A204.1 (cell line): ENCODE measurements around the gene NACA2.
A peak's percentile ranks its signal among the peaks of the same experiment; 100 is the strongest.
"Not testable (repeated sequence)": the region's sequence is repeated elsewhere in the genome, so short reads cannot be mapped to it uniquely, and the experiment has no call there.

Experiments used
- FAIRE-seq: peaks from 2 replicates; lab custom pipeline; 2012; peaks lifted over from hg19 to GRCh38; lab: Jason Lieb, UNC

NACA2 gene

GRCh38 chr17:61591018-61591417, at the start of gene NACA2:
Gene NACA2 (minus strand): TSS chr17:61591219. CDS start chr17:61591180, 39 bp downstream.
- FAIRE-seq = no peak

- FAIRE-seq = no peak
Observed at GRCh38 chr17:61639818-61640217, 48.8 kb upstream of the NACA2 start.

- FAIRE-seq = no peak
Observed at GRCh38 chr17:61638087-61638486, 47.1 kb upstream of the NACA2 start.

DNA sequence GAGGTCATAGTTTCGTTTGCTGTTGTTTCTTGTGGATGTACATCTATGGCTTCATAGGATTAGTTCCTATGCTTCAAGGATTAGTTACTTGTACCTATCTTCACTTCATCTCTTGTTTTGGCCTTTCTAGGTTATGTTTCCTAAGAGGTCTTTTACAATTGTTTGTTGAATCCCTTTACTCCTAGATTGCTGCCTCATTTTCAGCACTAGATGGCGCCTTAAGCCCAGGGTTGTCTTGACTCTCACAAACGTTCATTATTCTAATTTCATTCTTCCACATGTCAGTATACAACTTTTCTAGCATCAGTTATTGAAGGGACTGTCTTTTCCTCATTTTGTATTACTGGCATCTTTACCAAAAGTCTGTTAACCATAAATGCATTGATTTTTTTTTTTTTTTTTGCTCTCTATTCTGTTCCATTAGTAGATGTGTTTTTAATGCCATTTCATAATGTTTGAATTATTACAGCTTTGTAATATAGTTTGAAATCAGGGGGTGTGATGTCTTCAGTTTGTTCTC, 45.0 kb upstream of the NACA2 start:
- peak; percentile 91 for FAIRE-seq

DNA sequence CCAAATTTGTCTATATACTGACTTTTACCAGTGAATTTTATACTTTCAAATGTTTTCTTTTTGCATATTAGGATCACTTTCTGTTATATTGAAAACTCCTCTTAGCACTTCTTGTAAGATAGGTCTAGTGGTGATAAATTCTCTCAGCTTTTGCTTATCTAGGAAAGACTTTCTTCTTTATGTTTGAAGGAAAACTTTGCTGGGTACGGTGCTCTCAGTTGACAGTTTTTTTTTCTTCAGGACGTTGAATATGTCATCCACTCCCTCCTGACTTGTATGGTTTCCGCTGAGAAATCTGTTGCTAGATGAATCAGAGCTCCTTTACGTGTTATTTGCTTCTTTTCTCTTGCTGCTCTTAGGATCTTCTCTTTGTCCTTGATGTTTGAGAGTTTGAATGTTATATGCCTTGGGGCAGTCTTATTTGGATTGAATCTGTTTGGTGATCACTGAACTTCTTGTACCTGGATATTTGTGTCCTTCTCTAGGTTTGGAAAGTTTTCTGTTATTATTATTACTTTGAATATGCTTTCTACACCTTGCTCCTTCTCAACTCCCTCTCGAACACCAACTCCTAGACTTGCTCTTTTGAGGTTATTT, 44.0 kb upstream of the NACA2 start:
- no peak for FAIRE-seq

DNA sequence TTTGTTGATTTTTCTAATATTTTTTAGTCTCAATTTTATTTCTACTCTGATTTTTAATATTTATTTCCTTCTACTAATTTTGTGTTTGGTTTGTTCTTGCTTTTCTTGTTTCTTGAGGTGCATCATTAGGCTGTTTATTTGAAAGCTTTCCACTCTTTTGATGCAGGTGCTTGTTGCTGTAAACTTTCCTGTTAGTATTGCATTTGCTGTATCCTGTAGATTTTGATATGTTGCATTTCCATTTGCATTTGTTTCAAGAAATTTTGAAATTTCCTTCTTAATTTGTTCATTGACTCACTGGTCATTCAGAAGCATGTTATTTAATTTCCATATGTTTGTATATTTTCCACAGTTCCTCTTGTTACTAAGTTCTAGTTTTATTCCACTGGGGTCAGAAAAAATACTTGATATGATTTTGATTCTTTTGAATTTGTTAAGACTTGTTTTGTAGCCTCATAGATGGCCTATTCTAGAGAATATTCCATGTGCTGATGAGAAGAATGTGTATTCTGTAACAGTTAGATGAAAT, 43.1 kb upstream of the NACA2 start:
- peak; percentile 16 for FAIRE-seq

GRCh38 chr17:61632826-61633225, 41.8 kb upstream of the NACA2 start:
- FAIRE-seq = no peak

- FAIRE-seq = no peak
Observed at GRCh38 chr17:61631800-61632199, 40.8 kb upstream of the NACA2 start.

GRCh38 chr17:61628158-61628557, 37.1 kb upstream of the NACA2 start:
- not testable (repeated sequence) for FAIRE-seq

GRCh38 chr17:61627658-61628057, 36.6 kb upstream of the NACA2 start:
- FAIRE-seq = no peak

DNA sequence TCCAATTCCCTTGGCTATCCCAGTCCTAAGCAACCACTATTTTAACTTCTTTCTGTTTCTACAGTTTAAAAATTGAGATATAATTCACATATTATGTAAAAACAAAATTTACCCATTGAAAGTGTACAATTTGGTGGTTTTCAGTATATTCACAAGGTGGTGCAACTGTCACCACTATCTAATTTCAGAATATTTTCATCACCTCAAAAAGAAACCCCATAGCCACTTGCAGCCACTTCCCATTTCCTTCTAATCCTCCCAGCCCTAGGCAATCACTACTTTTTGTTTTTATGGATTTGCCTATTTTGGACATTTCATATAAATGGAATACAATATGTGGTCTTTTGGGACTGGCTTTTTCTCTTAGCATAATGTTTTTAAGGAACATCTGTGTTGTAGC, 36.1 kb upstream of the NACA2 start:
- no peak for FAIRE-seq

- no peak for FAIRE-seq
Observed at GRCh38 chr17:61625564-61625963, 34.5 kb upstream of the NACA2 start.

DNA sequence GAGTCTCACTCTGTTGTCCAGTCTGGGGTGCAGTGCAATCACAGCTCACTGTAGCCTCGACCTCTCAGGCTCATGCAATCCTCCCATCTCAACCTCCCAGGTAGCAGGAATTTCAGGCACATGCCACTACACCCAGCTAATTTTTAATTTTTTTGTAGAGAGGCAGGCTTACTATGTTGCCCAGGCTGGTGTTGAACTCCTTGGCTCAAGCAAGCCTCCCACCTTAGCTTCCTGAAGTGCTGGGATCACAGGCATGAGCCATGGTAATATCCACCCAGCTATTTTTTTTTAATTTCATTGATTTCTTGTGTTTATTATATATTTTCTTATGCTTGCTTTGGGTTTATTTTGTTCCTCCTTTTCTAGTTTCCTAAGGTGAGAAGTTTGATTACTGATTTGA, 33.9 kb upstream of the NACA2 start:
- FAIRE-seq = no peak

DNA sequence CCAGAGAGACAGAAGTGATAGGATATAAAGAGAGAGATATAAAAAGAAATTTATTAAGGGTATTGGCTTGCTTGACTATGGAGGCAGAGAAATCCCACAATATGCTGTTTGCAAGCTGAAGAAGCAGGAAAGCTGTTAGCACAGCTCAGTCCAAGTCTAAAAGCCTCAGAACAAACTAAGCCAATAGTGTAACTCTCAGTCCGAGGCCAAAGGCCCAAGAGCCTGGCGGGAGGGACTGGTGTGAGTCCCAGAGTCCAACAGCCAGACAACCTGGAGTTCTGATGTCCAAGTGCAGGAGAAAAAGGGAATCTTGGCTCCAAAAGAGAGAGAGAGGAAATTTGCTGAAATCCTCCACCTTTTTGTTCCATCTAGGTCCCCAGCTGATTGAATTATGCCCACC, 30.3 kb upstream of the NACA2 start:
- FAIRE-seq = no peak

GRCh38 chr17:61619953-61620352, 28.9 kb upstream of the NACA2 start:
- FAIRE-seq = no peak

DNA sequence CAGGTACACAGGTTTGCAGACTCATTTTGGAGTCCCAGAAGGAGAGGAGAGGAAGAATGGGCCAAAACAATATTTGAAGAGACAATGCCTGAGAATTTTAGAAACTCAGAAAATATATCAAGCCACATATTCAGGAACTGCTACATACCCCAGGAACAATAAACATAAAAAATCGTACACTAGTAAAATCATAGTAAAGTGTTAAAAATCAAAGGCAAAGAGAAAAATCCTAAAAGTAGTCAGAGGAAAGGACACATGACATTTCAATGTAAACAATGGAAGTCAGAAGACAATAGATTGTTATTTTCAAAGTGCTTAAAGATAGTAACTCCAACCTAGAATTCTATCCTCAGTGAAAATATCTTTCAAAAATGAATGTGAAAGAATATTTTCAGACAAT, 28.5 kb upstream of the NACA2 start:
- FAIRE-seq = no peak

DNA sequence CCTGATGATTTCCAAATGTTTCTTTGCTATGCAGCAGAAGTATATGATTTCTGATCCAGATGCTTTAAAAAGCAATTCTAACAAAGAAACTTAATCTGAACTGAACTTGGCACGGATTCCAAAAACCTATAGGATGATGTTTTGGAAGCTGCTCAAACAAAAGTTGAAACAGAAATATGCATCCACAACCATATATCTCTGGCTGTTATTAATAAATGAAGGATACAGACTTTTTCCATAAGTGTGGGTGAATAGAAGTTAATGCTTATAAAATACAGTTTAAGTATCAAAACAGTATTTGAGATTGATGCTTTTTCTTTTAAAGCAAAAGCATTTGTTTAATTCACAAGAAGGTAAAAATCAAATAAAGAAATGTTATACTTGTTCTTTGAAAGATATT, 27.9 kb upstream of the NACA2 start:
- FAIRE-seq = no peak

- no peak for FAIRE-seq
Observed at GRCh38 chr17:61617330-61617729, 26.3 kb upstream of the NACA2 start.

- no peak for FAIRE-seq
Observed at GRCh38 chr17:61616783-61617182, 25.8 kb upstream of the NACA2 start.

GRCh38 chr17:61614219-61614618, 23.2 kb upstream of the NACA2 start:
- FAIRE-seq = peak; percentile 78

- peak; percentile 11 for FAIRE-seq
Observed at GRCh38 chr17:61611323-61611722, 20.3 kb upstream of the NACA2 start.

DNA sequence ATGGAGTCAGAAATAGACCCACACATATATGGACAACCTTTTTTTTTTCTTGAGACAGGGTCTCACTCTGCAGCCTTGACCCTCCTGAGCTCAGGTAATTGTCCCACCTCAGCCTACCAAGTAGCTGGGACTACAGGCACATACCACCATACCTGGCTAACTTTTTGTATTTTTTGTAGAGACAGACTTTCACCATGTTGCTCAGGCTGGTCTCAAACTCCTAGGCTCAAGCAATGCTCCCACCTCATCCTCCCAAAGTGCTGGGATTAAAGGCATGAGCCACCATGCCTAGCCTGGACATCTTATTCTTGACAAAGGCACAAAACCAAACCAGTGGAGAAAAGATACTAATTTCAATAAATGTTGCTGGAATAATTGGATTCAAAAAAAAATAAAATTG, 14.7 kb upstream of the NACA2 start:
- no peak for FAIRE-seq

GRCh38 chr17:61601297-61601696, 10.3 kb upstream of the NACA2 start:
- FAIRE-seq = no peak

GRCh38 chr17:61600621-61601020, 9.6 kb upstream of the NACA2 start:
- FAIRE-seq = no peak
